Measurements from ENCODE around the gene ADARB1. TPM values are rescaled to one million over a fixed set of nuclear protein-coding genes. Genes with fewer than 3 reads are reported as not detected.

The ADARB1 gene
- total RNA-seq, 2 experiments from 2014 or later = 27.5 to 28.6 TPM

DNA sequence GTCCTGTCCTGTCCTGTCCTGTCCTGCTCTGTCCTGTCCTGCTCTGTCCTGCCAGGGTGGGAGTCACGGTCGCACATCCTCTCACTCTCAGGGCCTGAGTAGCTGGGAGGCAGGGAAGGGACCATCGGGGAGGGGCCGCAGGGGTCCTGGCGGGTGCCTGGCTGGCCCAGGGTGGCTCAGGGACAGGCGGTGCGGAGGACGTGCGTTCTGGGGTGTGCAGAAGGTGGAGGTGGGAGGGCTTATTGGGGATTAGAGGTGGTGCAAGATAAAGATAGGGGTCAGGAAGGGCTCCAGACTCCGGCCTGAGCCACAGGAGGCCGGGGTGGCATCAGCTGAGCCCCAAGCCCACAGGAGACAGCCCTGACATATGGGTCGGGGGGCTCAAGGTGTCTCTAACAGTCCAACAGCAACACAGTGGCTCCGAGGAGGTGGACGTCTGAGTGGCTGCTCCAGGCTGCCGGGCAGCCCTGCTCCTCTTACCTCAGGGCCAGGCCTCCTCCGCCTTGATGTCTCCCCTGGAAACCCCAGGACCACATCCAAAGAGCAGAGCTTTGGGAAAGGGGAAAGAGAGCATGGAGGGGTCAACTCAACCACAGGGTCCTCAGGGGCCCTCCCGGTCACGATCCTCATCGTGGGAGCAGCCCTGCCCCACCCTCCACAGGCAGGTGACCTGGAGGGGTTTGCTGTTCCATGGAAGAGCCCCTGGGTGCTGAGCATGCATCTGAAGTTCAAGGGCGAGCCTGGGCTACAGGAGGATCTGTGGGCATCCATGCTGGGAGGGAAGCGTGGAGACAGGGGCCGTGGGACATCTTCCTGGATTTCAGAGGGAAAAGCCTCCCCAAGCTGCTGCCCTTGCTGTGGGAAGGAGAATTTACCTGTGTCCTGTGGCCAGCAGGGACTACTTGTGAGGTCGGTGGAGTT is 39.6 kb upstream of the ADARB1 start:
- CTCF ChIA-PET = interaction anchor here (0.6 kb wide), 1 partner anchor 1038 kb away, joined by 3 read pairs; no protein-coding TSS in a partner anchor
- Mint-ChIP-seq H3K9me3 (no peaks in the 10 kb centered on the region), H3K36me3 (ENCODE audit: low read depth) (no peaks in the 10 kb centered on the region), H3K4me3 (no peak overlapping the region), H3K27me3 (peaks cover 20% of the 10 kb centered on the region), H3K27ac (no peak overlapping the region), H3K4me1 (ENCODE audit: low read depth) (no peaks in the 10 kb centered on the region)
- no peak overlapping the region for H3K4me3 ChIP-seq (ENCODE audit: low read length)
- TF ChIP-seq, protein P1, sequence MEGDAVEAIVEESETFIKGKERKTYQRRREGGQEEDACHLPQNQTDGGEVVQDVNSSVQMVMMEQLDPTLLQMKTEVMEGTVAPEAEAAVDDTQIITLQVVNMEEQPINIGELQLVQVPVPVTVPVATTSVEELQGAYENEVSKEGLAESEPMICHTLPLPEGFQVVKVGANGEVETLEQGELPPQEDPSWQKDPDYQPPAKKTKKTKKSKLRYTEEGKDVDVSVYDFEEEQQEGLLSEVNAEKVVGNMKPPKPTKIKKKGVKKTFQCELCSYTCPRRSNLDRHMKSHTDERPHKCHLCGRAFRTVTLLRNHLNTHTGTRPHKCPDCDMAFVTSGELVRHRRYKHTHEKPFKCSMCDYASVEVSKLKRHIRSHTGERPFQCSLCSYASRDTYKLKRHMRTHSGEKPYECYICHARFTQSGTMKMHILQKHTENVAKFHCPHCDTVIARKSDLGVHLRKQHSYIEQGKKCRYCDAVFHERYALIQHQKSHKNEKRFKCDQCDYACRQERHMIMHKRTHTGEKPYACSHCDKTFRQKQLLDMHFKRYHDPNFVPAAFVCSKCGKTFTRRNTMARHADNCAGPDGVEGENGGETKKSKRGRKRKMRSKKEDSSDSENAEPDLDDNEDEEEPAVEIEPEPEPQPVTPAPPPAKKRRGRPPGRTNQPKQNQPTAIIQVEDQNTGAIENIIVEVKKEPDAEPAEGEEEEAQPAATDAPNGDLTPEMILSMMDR (IDR thresholded peaks at IDR 0.05) = no peak
- no peaks in the 10 kb centered on the region for H3K36me3 ChIP-seq (ENCODE audit: insufficient read depth, low read length)
- ATAC-seq (ENCODE audit: poor library complexity) = no peak
- H3K4me1 ChIP-seq (ENCODE audit: insufficient read depth, low read length) = no peaks in the 10 kb centered on the region
- H3K27ac ChIP-seq (ENCODE audit: low read depth in 1 of 2, low read length in 2 of 2) = no peak overlapping the region
- H3K9me3 ChIP-seq (ENCODE audit: control insufficient read depth in 1 of 2, insufficient read depth in 1 of 2, low read length in 2 of 2) = peaks cover 6 to 23% of the 10 kb centered on the region in 2 experiments
- DNase-seq = no peak
- H3K27me3 ChIP-seq (ENCODE audit: control insufficient read depth in 1 of 2, insufficient read depth in 2 of 2, low read length in 2 of 2) = peaks cover 0 to 4% of the 10 kb centered on the region in 2 experiments
- intact Hi-C loops (cut with DNase I, micrococcal nuclease) = no loop called here
- POLR2A ChIA-PET = no interaction called here

DNA sequence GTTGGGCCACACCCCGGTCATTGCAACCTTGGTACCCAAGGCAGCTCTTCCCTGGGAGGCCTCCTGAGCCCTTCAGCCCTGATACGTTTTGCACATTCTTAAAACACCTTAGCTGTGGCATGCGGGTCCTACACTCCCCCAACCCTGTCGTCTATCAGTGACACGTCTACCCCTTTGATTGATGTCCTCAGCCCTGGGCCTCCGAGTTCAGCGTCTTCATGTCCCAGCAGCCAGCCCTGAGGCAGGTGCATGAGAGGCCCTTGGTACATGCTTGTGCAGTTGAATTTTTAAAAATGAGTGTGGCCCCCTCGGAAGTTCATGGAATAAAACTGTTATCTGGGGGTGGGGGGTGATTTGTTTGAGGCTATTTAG is 38.9 kb upstream of the ADARB1 start:
- TF ChIP-seq, protein P1 (IDR thresholded peaks at IDR 0.05) = no peak
- CTCF ChIA-PET = no interaction called here
- no peaks in the 10 kb centered on the region for H3K4me1 Mint-ChIP-seq (ENCODE audit: low read depth)
- Histone ChIP-seq H3K9me3 (ENCODE audit: control insufficient read depth in 1 of 2, insufficient read depth in 1 of 2, low read length in 2 of 2) (peaks cover 6 to 23% of the 10 kb centered on the region in 2 experiments), H3K4me1 (ENCODE audit: insufficient read depth, low read length) (no peaks in the 10 kb centered on the region), H3K27ac (ENCODE audit: low read depth in 1 of 2, low read length in 2 of 2) (no peak overlapping the region), H3K4me3 (ENCODE audit: low read length) (no peak overlapping the region), H3K27me3 (ENCODE audit: control insufficient read depth in 1 of 2, insufficient read depth in 2 of 2, low read length in 2 of 2) (peaks cover 0 to 4% of the 10 kb centered on the region in 2 experiments), H3K36me3 (ENCODE audit: insufficient read depth, low read length) (no peaks in the 10 kb centered on the region)
- no peaks in the 10 kb centered on the region for H3K9me3 Mint-ChIP-seq
- H3K4me3 Mint-ChIP-seq = no peak overlapping the region
- no peak for ATAC-seq (ENCODE audit: poor library complexity)
- no peak for DNase-seq
- no peak overlapping the region for H3K27ac Mint-ChIP-seq
- intact Hi-C loops (cut with DNase I, micrococcal nuclease) = no loop called here
- H3K27me3 Mint-ChIP-seq = peaks cover 20% of the 10 kb centered on the region
- H3K36me3 Mint-ChIP-seq (ENCODE audit: low read depth) = no peaks in the 10 kb centered on the region
- POLR2A ChIA-PET = no interaction called here

DNA sequence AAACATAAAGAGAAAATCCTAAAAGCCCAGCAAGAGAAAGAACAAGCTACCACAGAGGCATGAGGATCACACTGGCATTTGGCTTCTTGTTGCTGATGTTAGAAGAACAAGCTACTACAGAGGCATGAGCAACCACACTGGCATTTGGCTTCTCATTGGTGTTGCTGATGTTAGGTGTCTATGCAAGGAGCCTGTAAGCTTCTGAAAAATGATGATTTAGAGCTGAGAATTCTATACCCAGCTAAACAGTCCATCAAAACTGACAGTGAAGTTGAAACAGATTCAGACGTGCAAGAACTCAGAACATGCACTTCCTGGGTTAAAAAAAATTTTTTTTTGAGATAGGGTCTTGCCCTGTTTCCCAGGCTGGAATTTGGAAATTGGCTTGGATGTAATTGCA is 37.8 kb upstream of the ADARB1 start:
- Mint-ChIP-seq H3K4me1 (ENCODE audit: low read depth) (no peaks in the 10 kb centered on the region), H3K9me3 (no peaks in the 10 kb centered on the region), H3K27me3 (peaks cover 12% of the 10 kb centered on the region), H3K27ac (no peak overlapping the region), H3K4me3 (no peak overlapping the region), H3K36me3 (ENCODE audit: low read depth) (no peaks in the 10 kb centered on the region)
- intact Hi-C loops (cut with DNase I, micrococcal nuclease) = no loop called here
- Histone ChIP-seq H3K27ac (ENCODE audit: low read depth in 1 of 2, low read length in 2 of 2) (no peak overlapping the region), H3K9me3 (ENCODE audit: control insufficient read depth in 1 of 2, insufficient read depth in 1 of 2, low read length in 2 of 2) (peaks cover 6 to 23% of the 10 kb centered on the region in 2 experiments), H3K27me3 (ENCODE audit: control insufficient read depth in 1 of 2, insufficient read depth in 2 of 2, low read length in 2 of 2) (peaks cover 0 to under 1% of the 10 kb centered on the region in 2 experiments), H3K4me3 (ENCODE audit: low read length) (no peak overlapping the region), H3K4me1 (ENCODE audit: insufficient read depth, low read length) (no peaks in the 10 kb centered on the region), H3K36me3 (ENCODE audit: insufficient read depth, low read length) (no peaks in the 10 kb centered on the region)
- DNase-seq (no peak), ATAC-seq (ENCODE audit: poor library complexity) (no peak)
- POLR2A ChIA-PET = no interaction called here
- TF ChIP-seq, protein P1 (IDR thresholded peaks at IDR 0.05) = no peak
- CTCF ChIA-PET = no interaction called here

Data from CD4-positive, alpha-beta T cell (primary cell).